SK-N-SH (cell line): ENCODE data around the gene JADE2.

Experiments
- FOSL2 ChIP-seq: IDR thresholded peaks from 2 replicates; pipeline ENCODE4 v1.4.0; 2012; ENCODE audit warnings: low read depth, mild to moderate bottlenecking, moderate library complexity, borderline replicate concordance
- RAD21 ChIP-seq: IDR thresholded peaks from 2 replicates; pipeline ENCODE4 v1.6.1; 2012; ENCODE audit warnings: mild to moderate bottlenecking, low read length

GRCh38 chr5:134577022-134577795 lies 51.7 kb downstream of the JADE2 start:
- TF ChIP-seq FOSL2, result peak; percentile 10; the same call in 1 of the 2 replicates
- TF ChIP-seq RAD21, result no peak
